Activated CD8-positive, alpha-beta memory T cell treated with anti-CD3 and anti-CD28 coated beads for 1 hour (primary cell): ENCODE measurements around the gene LINS1.
"Not testable (repeated sequence)": the region's sequence is repeated elsewhere in the genome, so short reads cannot be mapped to it uniquely, and the experiment has no call there.

ENCODE experiments used
- DNase-seq, 2 donors: peaks; one replicate each; pipeline ENCODE4 v3.0.0-alpha.2; 2020; ENCODE audit warnings: low read depth in 1 of 2; ENCODE audit errors: extremely low read depth in 1 of 2

Gene LINS1

DNA sequence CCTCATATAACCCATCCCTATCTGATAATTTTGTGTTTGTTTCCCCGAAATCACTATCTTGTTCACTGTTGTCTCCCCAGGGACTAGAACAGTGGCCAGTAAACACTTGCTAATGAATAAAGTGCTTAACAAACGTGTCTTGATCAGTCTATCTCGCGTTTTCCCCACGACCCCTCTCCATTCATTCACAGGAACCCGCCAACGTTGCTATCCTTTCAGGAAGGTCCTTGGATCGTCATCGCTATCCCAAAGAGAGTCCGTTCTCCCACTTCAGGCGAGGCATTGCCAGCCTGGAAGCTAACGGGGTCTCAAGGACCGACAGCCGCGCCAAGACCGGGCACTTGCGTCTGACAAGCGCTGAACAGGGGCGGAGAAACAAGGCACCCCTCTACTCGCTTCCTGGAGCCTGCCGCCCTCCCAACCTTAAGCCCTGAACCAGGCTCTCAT lies 344 bp downstream of the LINS1 start:
- DNase-seq = no peak

DNA sequence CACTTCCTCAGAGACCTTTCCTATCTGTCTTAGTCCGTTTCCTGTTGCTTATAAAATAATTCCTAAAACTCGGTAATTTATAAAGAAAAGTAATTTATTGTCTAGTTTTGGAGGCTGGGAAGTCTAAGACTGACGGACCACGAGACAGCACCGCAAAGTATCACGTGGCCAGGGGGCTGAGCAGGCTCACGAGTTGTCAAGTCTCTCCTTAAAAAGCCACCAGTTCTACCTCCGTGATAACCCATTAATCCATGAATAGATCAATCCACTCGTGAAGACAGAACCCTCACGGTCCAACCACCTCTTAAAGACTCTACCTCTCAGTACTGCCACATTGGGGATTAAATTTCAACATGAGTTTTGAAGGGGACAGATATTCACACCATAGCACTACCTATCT lies 821 bp downstream of the LINS1 start:
- no peak for DNase-seq

DNA sequence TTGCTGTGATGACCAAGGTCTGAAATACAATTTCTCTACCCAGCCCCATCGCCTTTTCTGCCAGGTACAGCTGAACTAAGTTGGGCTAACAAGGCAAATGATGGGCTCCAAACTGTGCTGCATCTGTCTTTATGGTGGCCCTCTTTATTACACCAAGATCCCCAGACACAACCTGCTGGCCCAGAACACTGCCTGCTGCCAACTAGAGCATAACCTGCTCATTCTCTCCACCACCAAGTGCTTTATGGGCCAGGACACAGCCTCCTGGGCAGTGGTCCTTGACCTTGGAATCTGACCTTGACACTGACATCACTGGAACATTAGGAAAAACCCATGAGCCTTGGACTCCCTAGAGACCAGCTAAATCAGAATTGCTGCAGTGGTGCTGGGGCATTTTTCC lies 3.3 kb downstream of the LINS1 start:
- no peak for DNase-seq

DNA sequence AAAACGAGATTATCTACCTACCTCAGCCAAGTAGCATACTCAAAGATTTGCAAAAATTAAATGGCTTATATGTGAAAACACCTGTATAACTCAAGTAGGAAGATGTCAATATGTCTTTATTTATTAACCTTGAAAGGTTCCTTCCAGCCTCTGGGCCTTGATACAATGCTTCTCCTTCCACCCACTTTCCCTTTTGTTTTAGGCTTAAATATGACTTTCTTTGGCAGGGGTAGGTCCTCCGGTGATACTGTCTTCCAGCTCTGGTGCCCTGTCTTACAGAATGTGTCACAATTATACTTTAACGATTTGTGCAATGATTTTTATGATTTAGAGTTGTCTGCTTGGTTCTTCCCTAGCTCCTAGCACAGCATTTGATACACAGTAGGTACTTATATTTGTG lies 4.1 kb downstream of the LINS1 start:
- no peak for DNase-seq

DNA sequence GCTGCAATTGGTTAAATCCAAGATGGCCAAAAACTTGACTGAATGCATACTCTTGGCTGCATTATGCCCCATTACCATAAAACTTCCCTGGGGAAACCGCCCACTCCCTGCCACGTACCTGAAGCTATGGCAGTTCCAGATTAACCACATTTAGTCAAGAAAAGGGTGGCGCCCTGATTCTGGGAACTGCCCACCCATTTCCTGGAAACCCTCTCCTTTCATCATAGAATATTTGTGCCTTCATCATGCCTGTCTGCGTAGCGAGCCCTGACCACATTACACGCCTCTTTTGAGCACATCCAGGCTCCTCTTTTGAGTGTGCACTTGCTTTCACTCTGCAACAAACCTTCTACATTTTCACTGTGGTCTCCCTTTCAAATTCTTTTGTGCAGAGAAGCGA lies 5.2 kb downstream of the LINS1 start:
- DNase-seq = peak; percentile 61 to 93

DNA sequence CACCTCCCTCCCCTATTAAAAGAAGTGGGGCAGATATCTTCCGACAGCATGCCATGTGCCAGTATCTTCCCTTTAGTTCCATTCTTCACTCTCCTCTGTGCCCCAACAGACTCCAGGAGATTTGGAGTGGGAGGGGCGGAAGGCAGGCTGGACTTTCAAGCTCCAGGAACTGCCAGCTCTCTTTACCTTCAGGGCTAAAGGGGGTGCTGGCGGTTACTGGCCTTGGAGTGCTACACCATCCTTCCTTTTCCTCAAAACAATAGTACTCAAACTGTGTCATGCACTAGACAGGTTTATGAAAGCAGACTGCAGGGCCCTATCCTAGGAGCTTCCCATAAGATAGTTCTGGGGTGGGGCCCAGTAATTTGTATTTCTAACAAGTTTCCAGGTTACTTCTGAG lies 6.0 kb downstream of the LINS1 start:
- DNase-seq = no peak

DNA sequence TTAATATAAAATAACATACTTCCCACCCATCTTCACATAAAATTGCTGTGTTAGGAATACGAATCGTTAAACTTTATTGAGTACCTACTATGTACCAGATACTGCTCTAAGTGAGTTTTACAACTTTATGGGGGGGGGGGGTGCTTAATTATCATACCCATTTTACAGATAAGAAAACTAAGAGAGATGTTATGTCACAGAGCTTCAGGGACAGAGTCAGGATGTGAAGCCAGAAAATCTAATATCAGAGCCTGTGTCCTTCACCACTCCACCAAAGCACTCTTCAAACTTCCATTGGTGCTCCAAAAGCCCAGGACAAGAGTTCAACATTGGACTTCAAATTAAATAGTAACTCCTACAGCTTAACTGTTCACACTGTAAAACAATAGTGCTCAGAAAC lies 8.6 kb downstream of the LINS1 start:
- no peak for DNase-seq

DNA sequence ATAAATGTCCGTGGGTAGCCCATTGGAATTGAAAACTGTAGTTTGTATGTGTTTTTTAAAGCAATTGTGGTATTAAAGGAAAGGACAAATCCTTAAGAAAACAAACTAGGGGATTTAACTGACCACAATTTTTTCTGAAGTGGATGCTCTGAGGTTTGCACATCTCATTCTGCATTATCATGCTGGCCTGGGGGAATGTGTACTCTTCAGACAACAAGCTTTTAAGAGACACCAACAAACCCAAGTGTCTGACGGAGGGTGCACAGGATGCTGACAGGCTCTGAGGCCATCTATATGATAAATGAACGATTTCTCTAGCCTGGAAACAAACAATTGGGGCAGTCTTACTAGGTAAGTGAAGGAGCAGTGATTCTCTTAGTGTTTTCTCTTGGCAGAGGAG lies 9.1 kb downstream of the LINS1 start:
- DNase-seq = no peak

DNA sequence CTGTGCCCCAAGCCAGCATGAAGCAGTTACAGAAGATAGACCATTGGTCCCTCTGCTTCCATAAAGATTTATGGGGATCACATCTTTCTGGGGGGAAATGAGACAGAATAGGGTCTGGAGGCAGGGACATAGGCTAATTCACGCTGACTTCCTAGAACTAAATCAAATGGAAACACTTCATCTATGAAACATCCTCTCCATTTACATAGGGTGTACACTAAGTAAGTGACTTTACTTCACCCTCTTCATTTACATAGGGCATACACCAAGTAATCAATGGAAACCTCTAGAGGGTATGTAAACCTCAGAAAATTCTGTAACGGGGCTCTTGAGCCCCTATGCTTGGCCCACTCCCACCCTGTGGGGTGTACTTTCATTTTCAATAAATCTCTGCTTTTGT lies 10.1 kb downstream of the LINS1 start:
- no peak for DNase-seq

DNA sequence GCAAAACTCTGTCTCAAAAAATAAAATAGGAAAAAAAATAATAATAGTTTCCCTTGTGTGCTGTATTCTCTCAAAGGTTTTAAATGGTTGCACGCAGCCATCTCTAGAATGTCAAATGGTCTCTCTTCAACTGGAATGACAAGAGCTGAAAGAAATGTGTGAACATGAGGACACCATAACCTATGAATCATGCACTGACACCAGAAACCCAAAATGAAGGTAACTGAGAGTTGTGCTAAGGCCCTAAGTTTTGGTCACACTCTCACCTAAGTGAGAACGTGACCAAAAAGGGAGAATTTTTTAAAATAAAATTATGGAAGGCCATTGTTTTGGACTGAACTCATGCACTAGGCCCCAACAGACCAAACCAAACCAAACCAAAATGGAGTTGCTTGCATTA lies 10.8 kb downstream of the LINS1 start:
- DNase-seq = not testable (repeated sequence)

DNA sequence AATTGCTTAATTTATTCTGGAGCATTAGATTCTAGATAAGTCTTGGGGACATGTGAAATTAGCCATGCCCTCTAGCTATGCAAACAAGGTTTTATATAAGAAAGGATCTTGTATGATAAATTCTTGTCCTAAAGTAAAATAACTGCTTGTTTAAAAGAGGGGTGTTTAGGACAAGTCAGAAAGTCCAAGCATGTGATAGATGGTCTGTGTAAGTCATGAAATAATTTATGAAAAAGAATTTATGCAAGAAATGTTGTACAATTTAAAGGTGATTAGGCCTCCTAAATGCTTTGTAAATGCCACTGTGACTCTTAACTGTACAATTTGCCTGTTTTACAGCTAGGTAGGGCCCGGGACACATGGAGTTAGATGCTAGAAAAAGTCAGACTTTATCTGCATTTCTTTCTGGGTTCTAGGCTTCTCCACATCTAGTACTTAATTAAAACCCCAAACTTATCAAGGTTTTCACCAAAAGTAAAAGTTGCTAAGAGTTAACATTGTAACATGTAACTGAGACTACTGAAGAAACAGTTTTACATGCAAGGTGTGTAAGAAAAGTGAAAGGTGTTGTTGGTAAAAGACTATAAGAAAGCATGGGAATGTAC lies 13.2 kb downstream of the LINS1 start:
- no peak for DNase-seq

DNA sequence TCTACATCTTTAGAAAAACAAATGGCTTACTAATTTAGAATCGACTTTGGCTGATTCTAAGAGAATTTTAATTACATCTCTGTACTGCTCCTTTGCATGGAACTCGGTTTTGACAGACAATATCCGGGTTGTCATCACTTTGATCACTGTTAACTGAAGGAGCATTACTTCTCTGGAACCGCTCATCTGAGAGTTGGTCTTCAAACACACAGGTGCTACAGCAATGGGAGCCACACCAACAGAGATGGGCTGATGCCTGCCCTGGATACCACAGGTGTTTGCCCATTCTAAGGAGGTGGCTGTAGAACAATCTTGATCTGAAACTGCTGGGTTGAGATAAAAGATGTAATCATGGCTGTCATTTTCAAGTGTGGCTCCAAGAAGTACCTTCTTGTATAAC lies 21.6 kb downstream of the LINS1 start:
- DNase-seq = no peak

DNA sequence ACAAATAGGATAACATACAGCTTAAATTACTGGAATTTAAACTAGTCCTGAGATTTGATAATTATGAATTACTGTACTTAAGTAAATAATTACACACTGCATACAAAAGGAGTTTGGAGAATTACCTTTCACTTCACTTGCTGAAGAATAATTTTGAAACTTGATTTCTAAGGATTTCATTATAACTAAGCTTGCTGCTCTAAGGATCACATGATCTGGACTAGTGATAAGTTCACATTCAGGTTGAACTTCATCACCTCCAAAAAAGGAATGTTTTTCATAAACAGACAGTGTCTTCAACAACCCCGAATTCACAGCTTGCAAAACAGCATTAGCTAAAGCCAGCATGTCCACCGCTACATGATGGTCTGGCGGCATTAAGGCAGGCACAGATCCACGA lies 28.5 kb downstream of the LINS1 start:
- DNase-seq = no peak

DNA sequence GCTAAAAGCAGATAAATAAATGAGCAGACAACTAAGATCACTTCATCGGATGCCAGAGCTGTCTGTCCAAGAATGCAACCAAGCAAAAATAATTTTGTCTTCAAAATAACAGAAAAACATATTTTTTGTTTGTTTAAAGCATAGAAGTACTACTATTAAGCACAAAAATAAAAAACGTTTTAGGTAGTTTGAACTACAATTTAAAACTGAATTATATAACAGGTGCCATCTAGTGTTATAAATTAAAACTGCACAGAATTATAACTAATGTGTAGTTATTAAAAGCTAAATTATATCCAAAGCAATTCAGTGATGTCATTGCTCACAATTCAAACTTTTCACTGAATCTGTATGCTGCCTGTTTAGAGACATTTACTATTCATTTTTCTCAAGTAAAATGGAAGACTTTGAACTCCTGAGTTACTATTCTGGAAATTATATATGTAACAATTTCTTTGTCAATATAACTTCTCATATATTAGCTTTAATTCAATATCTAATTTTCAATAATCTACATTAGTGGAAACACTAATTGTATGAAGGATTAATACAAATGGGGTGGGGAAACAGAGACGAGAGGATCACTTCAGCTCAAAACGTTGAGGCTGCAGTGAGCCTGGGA lies 29.5 kb downstream of the LINS1 start:
- no peak for DNase-seq

DNA sequence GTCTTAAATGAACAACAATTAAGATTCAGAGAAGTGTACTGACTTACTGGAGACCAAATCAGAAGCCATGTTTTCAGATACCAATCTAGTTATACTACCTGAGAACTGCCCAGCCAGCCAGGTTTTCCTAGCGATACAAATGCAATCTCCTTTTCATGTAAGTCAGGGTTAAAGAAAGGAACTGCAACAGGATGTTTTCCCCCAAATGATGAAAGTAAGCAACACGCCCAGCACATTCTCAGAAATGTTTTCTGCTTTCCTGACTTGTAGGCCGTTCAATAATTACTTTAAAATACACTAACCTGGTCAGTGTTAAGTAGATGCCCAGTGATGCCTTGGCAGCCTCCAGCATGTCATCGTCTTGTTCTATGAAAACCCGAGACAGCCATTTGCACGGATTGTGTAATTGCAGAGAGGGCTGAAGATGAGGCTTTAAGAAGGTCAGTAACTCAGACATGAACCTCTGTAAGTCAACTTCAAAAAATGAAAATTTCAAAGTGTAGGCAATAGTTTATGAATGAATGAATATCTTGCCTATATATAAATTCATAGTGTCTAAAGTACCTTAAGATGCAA lies 30.3 kb downstream of the LINS1 start:
- DNase-seq = no peak

DNA sequence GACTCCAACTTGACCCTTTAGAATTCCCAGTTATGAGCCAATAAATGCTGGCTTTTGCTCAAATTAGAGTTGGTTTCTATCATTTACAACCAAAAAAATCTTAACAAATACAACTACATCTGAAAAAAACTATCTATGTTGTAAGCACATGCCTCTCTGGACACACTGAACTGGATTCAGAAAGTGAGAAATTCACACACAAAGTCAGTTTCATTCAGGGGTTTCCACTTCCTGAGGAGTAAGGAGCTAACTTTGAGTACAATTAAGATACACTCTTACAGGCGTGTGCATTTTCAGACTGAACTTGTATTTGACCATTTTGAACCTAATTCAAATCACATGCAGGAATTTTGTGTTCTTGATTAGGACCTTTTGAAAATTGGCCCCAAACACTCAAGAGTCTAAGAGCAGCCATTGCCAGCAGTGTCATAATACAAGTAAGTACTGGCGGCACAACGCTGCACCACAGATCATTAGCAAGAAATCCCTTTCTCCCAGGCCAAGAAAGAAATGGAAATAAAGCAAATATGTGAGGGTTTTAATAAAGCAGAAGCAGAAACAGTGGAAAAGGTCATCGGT lies 31.2 kb downstream of the LINS1 start:
- DNase-seq = no peak

DNA sequence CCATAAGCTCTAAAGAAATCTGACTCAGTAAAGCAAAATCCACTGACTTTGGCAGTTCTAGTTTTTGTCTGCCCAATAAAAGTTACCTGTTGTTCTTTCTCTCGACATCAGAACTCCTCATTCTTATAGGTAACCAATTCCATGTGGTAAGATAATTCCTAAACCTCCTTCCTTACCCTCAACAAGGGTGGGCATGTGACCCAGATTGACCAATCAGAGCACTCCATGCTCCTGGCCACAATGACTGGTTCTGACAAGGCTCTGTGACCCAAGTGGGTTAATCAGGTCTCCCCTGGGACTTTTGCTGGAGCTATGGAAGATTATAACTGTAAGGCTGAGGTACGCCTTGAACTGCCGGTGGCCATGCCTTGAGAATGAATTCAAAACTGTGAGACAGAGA lies 31.7 kb downstream of the LINS1 start:
- no peak for DNase-seq

DNA sequence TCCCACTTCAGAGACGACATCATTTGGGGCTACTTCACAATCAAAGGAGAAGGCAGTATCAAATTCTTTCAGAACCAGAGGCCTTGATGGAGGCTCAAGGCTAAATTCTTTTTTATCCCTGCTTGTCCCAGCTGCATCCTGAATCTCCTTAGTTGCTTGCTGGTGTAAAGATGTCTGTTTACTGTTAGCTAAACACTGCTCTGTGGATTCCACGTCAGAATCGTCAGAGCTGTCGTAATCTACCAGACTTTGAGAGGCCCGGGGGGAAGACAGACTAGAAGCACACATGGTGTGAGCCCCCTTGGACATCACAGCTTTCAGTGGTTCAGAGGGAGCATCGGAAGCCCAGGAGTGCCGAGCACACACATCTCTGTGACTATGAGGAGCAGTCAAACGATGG lies 32.6 kb downstream of the LINS1 start:
- DNase-seq = no peak

DNA sequence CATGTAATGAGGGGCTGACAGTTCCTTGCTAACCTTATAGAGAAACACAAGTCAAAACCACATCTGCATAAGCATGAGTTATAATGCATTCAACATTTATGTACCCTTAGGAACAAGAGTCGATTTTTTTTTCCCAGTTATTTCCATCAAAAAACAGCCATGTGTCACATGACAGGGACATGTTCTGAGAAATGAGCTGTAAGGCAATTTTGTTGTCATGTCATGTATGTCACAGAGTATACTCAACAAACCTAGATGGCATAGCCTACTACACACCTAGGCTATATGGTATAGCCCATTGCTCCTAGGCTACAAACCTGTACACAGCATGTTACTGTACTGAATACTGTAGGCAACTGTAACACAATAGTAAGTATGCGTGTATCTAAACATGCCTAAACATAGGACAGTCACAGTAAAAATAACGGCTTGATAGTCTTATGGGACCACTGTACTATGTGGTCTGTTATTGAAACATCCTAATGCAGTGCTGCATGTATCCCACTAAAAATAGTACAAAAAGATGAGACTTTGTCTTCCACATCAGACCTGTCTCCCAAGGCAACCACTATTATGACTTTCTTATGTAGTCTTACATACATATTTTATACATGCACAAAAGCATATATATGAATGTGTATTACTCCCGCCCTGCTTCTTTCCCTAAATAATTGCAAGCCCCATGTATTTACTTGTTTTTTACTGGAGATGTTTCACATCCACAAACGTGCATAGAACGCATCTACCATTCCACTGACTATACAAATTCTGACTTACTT lies 34.9 kb downstream of the LINS1 start:
- no peak for DNase-seq

DNA sequence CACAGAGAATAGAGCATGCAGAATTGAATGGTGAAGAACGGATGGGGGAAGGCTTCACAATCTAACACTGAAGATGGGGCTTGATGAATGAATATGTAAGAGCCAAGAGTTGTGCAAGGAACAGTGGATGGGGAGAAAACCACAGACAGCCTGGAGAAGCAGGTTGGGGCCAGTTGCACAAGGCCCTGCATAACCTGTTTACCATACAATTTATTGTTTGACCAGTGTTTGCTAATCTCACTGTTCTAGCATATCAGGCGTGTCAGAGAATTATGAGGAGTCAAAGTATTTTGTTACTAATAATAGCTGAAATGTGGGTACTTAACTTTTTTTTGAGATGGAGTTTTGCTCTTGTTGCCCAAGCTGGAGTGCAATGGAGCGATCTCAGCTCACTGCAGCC lies 36.4 kb downstream of the LINS1 start:
- DNase-seq = no peak

DNA sequence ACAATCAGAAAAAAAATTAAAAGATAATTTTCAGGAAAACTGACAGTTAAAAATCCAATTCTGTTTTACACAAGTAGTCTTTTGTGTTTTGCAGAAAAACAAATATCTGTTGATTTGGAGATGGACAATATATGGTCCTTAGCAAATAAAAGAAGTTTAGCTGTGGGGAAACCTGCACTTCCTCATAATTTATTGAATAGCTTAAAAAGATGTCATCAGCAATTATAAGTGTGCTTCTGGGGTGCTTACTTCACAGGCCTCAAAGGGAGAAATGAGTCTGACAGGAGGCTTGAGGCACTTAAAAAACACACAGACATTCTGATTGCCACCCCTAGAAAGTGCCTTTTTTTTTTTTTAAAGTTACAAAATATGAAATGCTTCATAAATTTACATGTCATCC lies 41.7 kb downstream of the LINS1 start:
- DNase-seq = no peak

DNA sequence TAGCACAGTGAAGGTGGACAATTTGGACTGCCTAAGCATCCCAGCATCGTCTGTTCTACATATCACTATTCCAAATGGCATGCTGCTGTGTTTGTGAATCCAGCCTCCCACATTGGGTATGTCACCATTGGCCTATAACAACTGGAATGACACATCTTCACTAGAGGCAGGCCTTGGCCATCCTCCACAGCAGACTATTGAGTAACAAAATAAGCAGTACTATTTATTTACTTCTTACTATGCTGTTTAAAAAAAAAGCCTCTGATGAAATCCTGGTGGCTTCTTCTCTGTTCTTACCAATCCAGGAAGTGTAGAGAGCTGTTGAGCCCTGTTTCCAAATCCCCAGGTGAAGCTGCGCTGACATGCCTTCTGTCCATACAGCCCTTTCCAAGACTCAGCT lies 42.7 kb downstream of the LINS1 start:
- DNase-seq = no peak
